CD8-positive, alpha-beta memory T cell (primary cell): ENCODE measurements around the gene VWA8. TPM values are rescaled to one million over a fixed set of nuclear protein-coding genes. Genes with fewer than 3 reads are reported as not detected.
"Not testable (repeated sequence)": the region's sequence is repeated elsewhere in the genome, so short reads cannot be mapped to it uniquely, and the experiment has no call there.

Source experiments
- CTCF ChIA-PET: fragments of 350-600 bp; sonication (Branson Sonifier 250); formaldehyde crosslinking; loops from one replicate; lab custom pipeline; 2021; ENCODE audit warnings: antibody characterized with exemption; lab: Charles Lee
- POLR2A ChIA-PET: fragments of 350-600 bp; sonication (Branson Sonifier 250); formaldehyde crosslinking; loops from one replicate; lab custom pipeline; 2021; ENCODE audit warnings: antibody characterized with exemption; lab: Charles Lee
- DNase-seq, 5 donors: peaks; one replicate each; pipeline versions ENCODE4 v3.0.0 to v3.0.0-alpha.2; 2020 to 2022; ENCODE audit warnings: mixed read lengths in 1 of 5
- H3K27ac ChIP-seq: one replicate; pipeline ENCODE4 v1.7.0; 2013; ENCODE audit warnings: low read depth, mild to moderate bottlenecking, low read length, moderate library complexity
- H3K27me3 ChIP-seq: 2 replicates; pipeline ENCODE4 v1.7.0; 2013; ENCODE audit warnings: low read length, mild to moderate bottlenecking; ENCODE audit not compliant: insufficient read depth, poor library complexity, severe bottlenecking
- H3K36me3 ChIP-seq: 2 replicates; pipeline ENCODE4 v1.7.0; 2013; ENCODE audit warnings: mild to moderate bottlenecking, low read length, moderate library complexity; ENCODE audit not compliant: insufficient read depth
- H3K4me1 ChIP-seq: 2 replicates; pipeline ENCODE4 v1.7.0; 2013; ENCODE audit warnings: mild to moderate bottlenecking, low read length, moderate library complexity; ENCODE audit not compliant: insufficient read depth
- H3K4me3 ChIP-seq: 2 replicates; pipeline ENCODE4 v1.7.0; 2013; ENCODE audit warnings: mild to moderate bottlenecking, low read length
- H3K9me3 ChIP-seq: 2 replicates; pipeline ENCODE4 v1.7.0; 2013; ENCODE audit warnings: mild to moderate bottlenecking, low read length
- H3K27ac Mint-ChIP-seq, 8 donors: one replicate each; pipeline ENCODE4 v1.8.0; 2020 to 2021; ENCODE audit warnings: mixed read lengths in 8 of 8, mild to moderate bottlenecking in 6 of 8, inconsistent platforms in 3 of 8, moderate library complexity in 3 of 8
- H3K27me3 Mint-ChIP-seq, 2 donors: one replicate each; pipeline ENCODE4 v1.8.0; 2020 to 2021; ENCODE audit warnings: mixed read lengths in 2 of 2, mild to moderate bottlenecking in 1 of 2, moderate library complexity in 1 of 2
- H3K36me3 Mint-ChIP-seq, 3 donors: one replicate each; pipeline ENCODE4 v1.8.0; 2020 to 2021; ENCODE audit warnings: mixed read lengths in 3 of 3, inconsistent platforms in 1 of 3, mild to moderate bottlenecking in 1 of 3
- H3K4me1 Mint-ChIP-seq, 3 donors: one replicate each; pipeline ENCODE4 v1.8.0; 2020 to 2021; ENCODE audit warnings: mixed read lengths in 3 of 3, inconsistent platforms in 1 of 3, mild to moderate bottlenecking in 1 of 3
- H3K4me3 Mint-ChIP-seq, 7 donors: one replicate each; pipeline ENCODE4 v1.8.0; 2020 to 2021; ENCODE audit warnings: mixed read lengths in 7 of 7, mild to moderate bottlenecking in 6 of 7, moderate library complexity in 4 of 7, inconsistent platforms in 2 of 7
- H3K9me3 Mint-ChIP-seq, 5 donors: one replicate each; pipeline ENCODE4 v1.8.0; 2020 to 2022; ENCODE audit warnings: mixed read lengths in 5 of 5, mild to moderate bottlenecking in 3 of 5, moderate library complexity in 2 of 5, inconsistent platforms in 1 of 5
- polyA plus RNA-seq: library from polyadenylated mRNA; unstranded; fragments of 300-500 nt; fragmentation: Illumina TruSeq; gene quantifications from one replicate; pipeline ENCODE4 v1.2.3, GENCODE V29; 2021
- total RNA-seq, 2 experiments: library from RNA; stranded (reverse); gene quantifications; one replicate each; pipeline ENCODE4 v1.2.3, GENCODE V29; 2021

VWA8 gene
- total and polyA plus RNA-seq, 3 experiments from 2014 or later: 6.9 to 21.3 (median 21.2) TPM

- Mint-ChIP-seq H3K27ac (no peak overlapping the region), H3K9me3 (no peaks in the 10 kb centered on the region), H3K4me1 (peaks cover 0 to 4% (median 0%) of the 10 kb centered on the region in 3 donors), H3K36me3 (peaks cover 5 to 12% (median 11%) of the 10 kb centered on the region in 3 donors), H3K4me3 (no peak overlapping the region), H3K27me3 (peaks cover 0 to 2% of the 10 kb centered on the region in 2 donors)
- Histone ChIP-seq H3K27ac (no peak overlapping the region), H3K4me3 (no peak overlapping the region), H3K4me1 (no peaks in the 10 kb centered on the region), H3K36me3 (no peaks in the 10 kb centered on the region), H3K9me3 (no peaks in the 10 kb centered on the region), H3K27me3 (no peaks in the 10 kb centered on the region)
- ChIA-PET POLR2A (interaction anchor here (0.7 kb wide), 1 partner anchor 33 kb away, joined by 3 read pairs; no protein-coding TSS in a partner anchor), CTCF (no interaction called here)
- no peak for DNase-seq
Observed at GRCh38 chr13:41641961-41642360, 318.9 kb downstream of the VWA8 start.

GRCh38 chr13:41641429-41641828 lies 319.5 kb downstream of the VWA8 start:
- Mint-ChIP-seq H3K36me3 (peaks cover 5 to 12% (median 11%) of the 10 kb centered on the region in 3 donors), H3K9me3 (no peaks in the 10 kb centered on the region), H3K27ac (no peak overlapping the region), H3K4me3 (no peak overlapping the region), H3K27me3 (peaks cover 0 to 2% of the 10 kb centered on the region in 2 donors), H3K4me1 (peaks cover 0 to 4% (median 0%) of the 10 kb centered on the region in 3 donors)
- H3K27me3 ChIP-seq: no peaks in the 10 kb centered on the region
- H3K4me3 ChIP-seq: no peak overlapping the region
- POLR2A ChIA-PET: no interaction called here
- no peaks in the 10 kb centered on the region for H3K36me3 ChIP-seq
- H3K4me1 ChIP-seq: no peaks in the 10 kb centered on the region
- DNase-seq: no peak
- CTCF ChIA-PET: no interaction called here
- H3K27ac ChIP-seq: no peak overlapping the region
- H3K9me3 ChIP-seq: no peaks in the 10 kb centered on the region

GRCh38 chr13:41639955-41640780 lies 320.7 kb downstream of the VWA8 start:
- CTCF ChIA-PET: interaction anchor here (1.7 kb wide), 1 partner anchor 12 kb away, joined by 4 read pairs; no protein-coding TSS in a partner anchor
- Mint-ChIP-seq H3K4me3 (no peak overlapping the region), H3K27ac (peak overlapping the region in 1 of 8 donors; percentile 24), H3K9me3 (no peaks in the 10 kb centered on the region), H3K36me3 (peaks cover 5 to 11% (median 11%) of the 10 kb centered on the region in 3 donors), H3K4me1 (peaks cover 0 to 4% (median 0%) of the 10 kb centered on the region in 3 donors), H3K27me3 (peaks cover 0 to 2% of the 10 kb centered on the region in 2 donors)
- no peaks in the 10 kb centered on the region for H3K36me3 ChIP-seq
- H3K9me3 ChIP-seq: no peaks in the 10 kb centered on the region
- no peak for DNase-seq
- POLR2A ChIA-PET: no interaction called here
- H3K4me1 ChIP-seq: no peaks in the 10 kb centered on the region
- no peaks in the 10 kb centered on the region for H3K27me3 ChIP-seq
- no peak overlapping the region for H3K27ac ChIP-seq
- H3K4me3 ChIP-seq: no peak overlapping the region

DNA sequence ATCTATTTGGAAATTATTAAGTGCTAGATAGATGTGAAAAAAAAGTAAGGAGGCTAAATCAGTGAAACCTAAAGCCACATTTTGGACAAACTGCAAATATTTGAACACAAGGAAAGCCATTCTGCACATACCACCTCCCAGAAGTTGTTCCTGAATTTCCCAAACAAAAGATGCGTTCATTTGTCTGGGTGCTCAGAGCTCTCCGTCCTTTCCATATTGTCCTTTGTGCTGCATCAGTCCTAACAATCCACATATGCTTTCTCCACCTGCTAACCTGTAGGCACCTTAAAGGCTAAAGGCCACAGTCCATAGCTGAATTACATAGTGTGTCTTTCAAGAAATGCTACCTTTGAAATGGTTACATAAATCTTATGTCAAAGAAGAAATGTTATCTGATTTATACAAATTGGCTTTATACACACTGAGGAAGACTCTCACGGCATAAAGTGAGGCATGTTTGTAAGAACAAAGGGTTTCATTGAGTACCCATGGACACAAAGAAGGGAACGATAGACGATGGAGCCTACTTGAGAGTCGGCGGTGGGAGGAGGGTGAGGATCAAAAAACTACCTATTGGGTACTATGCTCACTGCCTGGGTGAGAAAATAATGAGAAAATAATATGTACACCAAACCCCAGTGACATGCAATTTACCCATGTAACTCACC lies 321.5 kb downstream of the VWA8 start:
- H3K4me3 ChIP-seq: no peak overlapping the region
- peaks cover 0 to 4% (median 0%) of the 10 kb centered on the region in 3 donors for H3K4me1 Mint-ChIP-seq
- H3K27me3 ChIP-seq: no peaks in the 10 kb centered on the region
- H3K4me1 ChIP-seq: no peaks in the 10 kb centered on the region
- ChIA-PET CTCF (interaction anchor here (1.7 kb wide), 1 partner anchor 13 kb away, joined by 4 read pairs; no protein-coding TSS in a partner anchor), POLR2A (no interaction called here)
- H3K27ac Mint-ChIP-seq: no peak overlapping the region
- no peaks in the 10 kb centered on the region for H3K9me3 ChIP-seq
- H3K27ac ChIP-seq: no peak overlapping the region
- no peaks in the 10 kb centered on the region for H3K36me3 ChIP-seq
- no peaks in the 10 kb centered on the region for H3K9me3 Mint-ChIP-seq
- H3K36me3 Mint-ChIP-seq: peaks cover 5 to 11% (median 11%) of the 10 kb centered on the region in 3 donors
- no peak for DNase-seq
- peaks cover 0 to 2% of the 10 kb centered on the region in 2 donors for H3K27me3 Mint-ChIP-seq
- H3K4me3 Mint-ChIP-seq: no peak overlapping the region

GRCh38 chr13:41637586-41637985 lies 323.3 kb downstream of the VWA8 start:
- CTCF ChIA-PET: no interaction called here
- H3K27me3 ChIP-seq: no peaks in the 10 kb centered on the region
- no peak for DNase-seq
- Mint-ChIP-seq H3K4me1 (peaks cover 0 to 4% (median 0%) of the 10 kb centered on the region in 3 donors), H3K36me3 (peaks cover 5 to 13% (median 11%) of the 10 kb centered on the region in 3 donors), H3K27ac (no peak overlapping the region), H3K4me3 (no peak overlapping the region), H3K9me3 (no peaks in the 10 kb centered on the region), H3K27me3 (no peaks in the 10 kb centered on the region)
- H3K36me3 ChIP-seq: no peaks in the 10 kb centered on the region
- no peak overlapping the region for H3K27ac ChIP-seq
- H3K9me3 ChIP-seq: no peaks in the 10 kb centered on the region
- POLR2A ChIA-PET: no interaction called here
- H3K4me3 ChIP-seq: no peak overlapping the region
- no peaks in the 10 kb centered on the region for H3K4me1 ChIP-seq

DNA sequence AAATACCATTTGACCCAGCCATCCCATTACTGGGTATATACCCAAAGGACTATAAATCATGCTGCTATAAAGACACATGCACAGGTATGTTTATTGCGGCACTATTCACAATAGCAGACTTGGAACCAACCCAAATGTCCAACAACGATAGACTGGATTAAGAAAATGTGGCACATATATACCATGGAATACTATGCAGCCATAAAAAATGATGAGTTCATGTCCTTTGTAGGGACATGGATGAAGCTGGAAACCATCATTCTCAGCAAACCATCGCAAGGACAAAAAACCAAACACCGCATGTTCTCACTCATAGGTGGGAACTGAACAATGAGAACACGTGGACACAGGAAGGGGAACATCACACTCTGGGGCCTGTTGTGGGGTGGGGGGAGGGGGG lies 323.9 kb downstream of the VWA8 start:
- H3K27me3 Mint-ChIP-seq, H3K4me1 ChIP-seq, H3K27me3 ChIP-seq, CTCF ChIA-PET, POLR2A ChIA-PET, H3K4me3 Mint-ChIP-seq, H3K9me3 Mint-ChIP-seq, H3K9me3 ChIP-seq, H3K4me1 Mint-ChIP-seq, DNase-seq, H3K27ac ChIP-seq, H3K36me3 ChIP-seq, H3K27ac Mint-ChIP-seq, H3K4me3 ChIP-seq: not testable (repeated sequence)
- H3K36me3 Mint-ChIP-seq: peaks cover 5 to 13% (median 11%) of the 10 kb centered on the region in 3 donors

- H3K4me1 ChIP-seq, H3K27me3 ChIP-seq, POLR2A ChIA-PET, H3K27ac Mint-ChIP-seq, H3K27me3 Mint-ChIP-seq, H3K4me1 Mint-ChIP-seq, H3K36me3 ChIP-seq, H3K9me3 ChIP-seq, H3K4me3 Mint-ChIP-seq, DNase-seq, H3K27ac ChIP-seq, H3K9me3 Mint-ChIP-seq, H3K4me3 ChIP-seq, CTCF ChIA-PET: not testable (repeated sequence)
- H3K36me3 Mint-ChIP-seq: peaks cover 5 to 13% (median 11%) of the 10 kb centered on the region in 3 donors
Observed at GRCh38 chr13:41636590-41636989, 324.3 kb downstream of the VWA8 start.

DNA sequence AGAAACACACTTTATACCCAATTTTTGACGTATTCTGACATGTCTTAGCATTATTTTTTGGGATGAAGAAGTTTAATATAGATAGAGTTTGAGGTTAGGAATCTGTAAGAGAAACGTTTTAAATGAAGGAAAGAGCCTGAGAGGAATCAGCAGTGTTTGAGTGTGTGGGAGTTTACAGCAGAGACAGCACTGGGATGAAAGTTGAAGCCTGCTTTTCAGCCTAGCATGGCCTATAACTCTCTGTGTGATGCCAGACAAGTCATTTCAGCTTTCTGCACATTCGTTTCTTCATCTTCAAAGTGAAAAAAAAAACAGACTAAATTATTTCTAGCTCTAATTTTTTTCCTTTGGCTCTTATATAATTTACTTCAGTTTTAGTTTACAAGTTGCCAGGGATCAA lies 326.5 kb downstream of the VWA8 start:
- Histone ChIP-seq H3K27me3 (no peaks in the 10 kb centered on the region), H3K4me3 (no peak overlapping the region), H3K27ac (no peak overlapping the region), H3K4me1 (no peaks in the 10 kb centered on the region), H3K9me3 (no peaks in the 10 kb centered on the region), H3K36me3 (no peaks in the 10 kb centered on the region)
- H3K27me3 Mint-ChIP-seq: no peaks in the 10 kb centered on the region
- H3K9me3 Mint-ChIP-seq: no peaks in the 10 kb centered on the region
- ChIA-PET CTCF (no interaction called here), POLR2A (no interaction called here)
- DNase-seq: no peak
- peaks cover 5 to 11% (median 10%) of the 10 kb centered on the region in 3 donors for H3K36me3 Mint-ChIP-seq
- H3K4me3 Mint-ChIP-seq: no peak overlapping the region
- no peak overlapping the region for H3K27ac Mint-ChIP-seq
- H3K4me1 Mint-ChIP-seq: peaks cover 0 to 4% (median 0%) of the 10 kb centered on the region in 3 donors
